Loucy (cell line): Measurements from ENCODE around the gene MAN2A1.

Source experiments
- CTCF ChIP-seq: fragments of 200-600 bp; sonication (generic); conservative IDR thresholded peaks from 2 replicates; pipeline ENCODE4 v1.5.1; 2014; ENCODE audit warnings: mild to moderate bottlenecking, antibody characterized with exemption, low read length
- EZH2phosphoT487 ChIP-seq: fragments of 200-600 bp; IDR thresholded peaks from 2 replicates; pipeline ENCODE4 v1.6.1; 2018; ENCODE audit warnings: antibody characterized with exemption, mild to moderate bottlenecking, moderate library complexity, borderline replicate concordance

GRCh38 chr5:109697339-109697738, 7.6 kb downstream of the MAN2A1 start:
- no peak for TF ChIP-seq CTCF
- no peak for TF ChIP-seq EZH2phosphoT487
